IPS-NIHi7 (cell line): ENCODE measurements around the gene PCBP4.
"Not testable (repeated sequence)": the region's sequence is repeated elsewhere in the genome, so short reads cannot be mapped to it uniquely, and the experiment has no call there.

Experiments used
- DNase-seq: peaks from one replicate; pipeline ENCODE4 v3.0.0; 2012; ENCODE audit warnings: mixed read lengths; ENCODE audit errors: extremely low spot score

Gene PCBP4

GRCh38 chr3:51940648-51941462 is 26.4 kb downstream of the PCBP4 start:
- no peak for DNase-seq

- no peak for DNase-seq
These were observed 28.4 kb downstream of the PCBP4 start for GRCh38 chr3:51938780-51939425.

GRCh38 chr3:51937611-51938450 is 29.4 kb downstream of the PCBP4 start:
- DNase-seq: no peak

- DNase-seq: no peak
These were observed 30.2 kb downstream of the PCBP4 start for GRCh38 chr3:51937014-51937413.

GRCh38 chr3:51935886-51936755 is 31.1 kb downstream of the PCBP4 start:
- DNase-seq: no peak

- DNase-seq: no peak
These were observed 32.0 kb downstream of the PCBP4 start for GRCh38 chr3:51934991-51935885.

GRCh38 chr3:51934139-51934850 is 33.0 kb downstream of the PCBP4 start:
- DNase-seq: peak; percentile 11

GRCh38 chr3:51933471-51934138 is 33.6 kb downstream of the PCBP4 start:
- DNase-seq: peak; percentile 4

GRCh38 chr3:51932471-51933370 is 34.5 kb downstream of the PCBP4 start:
- DNase-seq: peak; percentile 7

- peak; percentile 2 for DNase-seq
These were observed 35.5 kb downstream of the PCBP4 start for GRCh38 chr3:51931756-51932155.

- DNase-seq: peak; percentile 3
These were observed 36.8 kb downstream of the PCBP4 start for GRCh38 chr3:51930439-51930838.

- DNase-seq: peak; percentile 86
These were observed 37.7 kb downstream of the PCBP4 start for GRCh38 chr3:51929420-51930003.

GRCh38 chr3:51928981-51929380 is 38.3 kb downstream of the PCBP4 start:
- not testable (repeated sequence) for DNase-seq

- no peak for DNase-seq
These were observed 38.8 kb downstream of the PCBP4 start for GRCh38 chr3:51928438-51928837.

GRCh38 chr3:51927061-51927977 is 39.9 kb downstream of the PCBP4 start:
- DNase-seq: no peak

GRCh38 chr3:51921081-51921578 is 46.1 kb downstream of the PCBP4 start:
- no peak for DNase-seq
